ENCODE data around the gene ULK3. TPM values are rescaled to one million over a fixed set of nuclear protein-coding genes. Genes with fewer than 3 reads are reported as not detected.

Gene ULK3
- polyA plus RNA-seq, 4 donors, result 29.3 to 35.1 (median 30.0) TPM

DNA sequence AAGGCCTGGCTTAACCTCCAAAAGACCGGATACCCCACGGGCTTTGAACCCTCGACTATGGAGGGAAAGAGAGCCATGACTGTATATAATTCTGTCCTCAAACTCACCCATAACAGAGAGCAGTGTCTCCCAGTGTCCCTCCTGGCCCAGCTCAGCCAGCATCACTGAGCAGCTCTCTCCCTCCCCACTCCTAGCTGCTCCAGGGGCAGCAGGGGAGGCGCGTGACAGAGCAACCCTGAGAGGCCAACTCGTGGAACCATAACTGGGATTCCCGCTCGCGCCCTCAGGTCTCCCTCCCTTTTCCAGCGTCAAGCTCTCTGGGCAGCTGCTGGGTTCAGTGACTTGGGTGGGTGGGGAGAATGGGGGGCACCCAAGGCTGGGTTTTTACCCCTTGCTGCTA, 17.1 kb downstream of the ULK3 start:
- no peak for DNase-seq (ENCODE audit: low read depth in 4 of 4, low spot score in 3 of 4)

DNA sequence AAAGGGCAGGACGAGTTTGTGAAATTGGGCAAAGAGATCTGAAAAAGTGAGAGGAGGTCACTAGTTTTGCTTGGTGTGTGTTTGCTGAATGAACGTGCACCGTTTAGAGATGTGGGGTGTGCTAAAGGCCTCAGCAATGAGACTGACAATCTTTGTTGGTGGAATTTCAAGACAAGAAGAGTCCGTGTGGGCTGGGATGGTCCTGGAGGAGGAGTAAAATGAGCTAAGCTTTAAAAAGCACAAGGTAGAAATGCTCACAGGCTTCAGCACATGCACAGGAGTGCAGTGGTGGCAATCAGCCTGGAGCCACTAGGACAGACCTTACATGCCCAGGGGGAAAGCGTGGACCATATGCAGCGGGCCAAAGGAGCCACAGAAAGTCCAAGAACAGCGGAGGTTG, 18.0 kb downstream of the ULK3 start:
- DNase-seq (ENCODE audit: low read depth in 4 of 4, low spot score in 3 of 4), result no peak

DNA sequence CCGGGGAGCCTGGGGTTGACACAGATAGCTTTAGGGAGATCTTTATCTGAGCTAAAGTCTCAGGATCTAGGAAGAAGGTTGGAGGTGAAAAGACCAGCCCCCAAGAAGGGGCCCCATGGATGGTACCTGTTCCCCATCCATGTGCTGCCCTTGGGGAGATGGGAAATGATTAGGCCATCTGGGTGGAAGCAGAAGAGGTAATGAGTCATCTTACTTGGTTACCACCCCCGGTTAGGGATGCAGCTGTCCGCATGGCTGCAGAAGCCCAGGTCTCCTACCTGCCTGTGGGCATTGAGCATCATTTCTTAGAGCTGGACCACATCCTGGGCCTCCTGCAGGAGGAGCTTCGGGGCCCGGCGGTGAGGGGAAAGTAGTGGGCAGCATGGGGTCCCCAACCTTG, 19.6 kb downstream of the ULK3 start:
- DNase-seq (ENCODE audit: low read depth in 4 of 4, low spot score in 3 of 4), result no peak

DNA sequence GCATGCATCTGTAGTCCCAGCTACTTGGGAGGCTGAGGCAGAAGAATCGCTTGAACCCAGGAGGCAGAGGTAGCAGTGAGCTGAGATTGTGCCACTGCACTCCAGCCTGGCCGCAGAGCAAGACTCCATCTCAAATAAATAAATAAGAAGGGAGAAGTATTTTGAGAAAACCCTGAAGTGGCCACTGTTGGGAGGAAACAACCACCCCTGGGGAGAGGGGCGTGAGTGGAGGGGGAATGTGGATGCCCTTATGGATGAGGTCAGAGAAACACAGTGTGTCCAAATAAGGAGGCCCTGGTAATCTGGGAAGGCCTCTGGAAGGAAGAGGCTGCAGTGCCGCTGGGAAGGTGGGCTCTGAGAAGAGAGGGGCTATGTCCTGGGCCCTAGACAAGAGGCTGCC, 20.7 kb downstream of the ULK3 start:
- DNase-seq (ENCODE audit: low read depth in 4 of 4, low spot score in 3 of 4), result no peak

DNA sequence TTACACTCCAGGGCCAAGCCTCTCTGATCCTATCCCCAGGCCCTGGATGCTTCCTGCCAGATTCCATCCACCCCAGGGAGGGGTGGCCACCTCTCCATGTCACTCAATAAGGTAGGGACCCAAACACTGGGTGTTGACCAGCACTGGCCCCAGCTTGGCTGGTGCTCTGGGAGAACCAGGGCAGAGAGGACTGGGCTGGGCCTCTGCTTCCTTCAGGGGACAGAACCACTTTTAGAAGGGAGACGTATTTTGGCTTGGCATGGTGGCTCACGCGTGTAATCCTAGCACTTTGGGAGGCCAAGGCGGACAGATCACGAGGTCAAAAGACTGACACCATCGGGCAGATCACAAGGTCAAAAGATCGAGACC, 21.2 kb downstream of the ULK3 start:
- no peak for DNase-seq (ENCODE audit: low read depth in 4 of 4, low spot score in 3 of 4)

DNA sequence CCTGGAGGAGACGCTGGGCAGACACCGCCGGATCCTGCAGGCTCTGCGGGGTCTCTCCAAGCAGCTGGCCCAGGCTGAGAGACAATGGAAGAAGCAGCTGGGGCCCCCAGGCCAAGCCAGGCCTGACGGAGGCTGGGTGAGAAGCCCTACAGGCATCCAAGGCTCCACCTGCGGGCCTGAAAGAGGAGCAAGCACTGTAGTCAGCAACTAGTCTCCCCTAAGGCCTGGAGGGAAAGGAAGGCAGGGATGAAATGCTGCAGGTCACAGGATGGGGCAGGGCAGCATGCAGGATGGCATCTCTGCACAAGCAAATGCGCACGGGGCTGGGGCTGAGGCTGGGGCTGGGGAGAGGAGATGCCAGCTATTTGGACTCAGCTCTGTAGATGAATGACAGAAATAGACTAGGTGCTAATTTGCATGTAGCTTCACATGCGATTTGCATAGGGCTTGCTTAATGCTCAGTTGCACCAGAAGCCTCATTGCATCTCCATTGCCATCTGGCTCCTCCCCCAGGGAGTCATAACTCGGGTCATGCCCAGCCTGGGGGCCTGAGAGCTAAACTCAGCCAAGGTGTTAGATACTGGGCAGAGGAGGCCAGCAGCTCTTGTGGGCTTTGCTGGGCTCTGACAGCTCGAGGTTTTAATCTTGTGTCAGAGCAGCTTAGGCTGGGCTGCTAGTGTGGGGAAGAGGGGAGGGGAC, 21.7 kb downstream of the ULK3 start:
- no peak for DNase-seq (ENCODE audit: low read depth in 4 of 4, low spot score in 3 of 4)

DNA sequence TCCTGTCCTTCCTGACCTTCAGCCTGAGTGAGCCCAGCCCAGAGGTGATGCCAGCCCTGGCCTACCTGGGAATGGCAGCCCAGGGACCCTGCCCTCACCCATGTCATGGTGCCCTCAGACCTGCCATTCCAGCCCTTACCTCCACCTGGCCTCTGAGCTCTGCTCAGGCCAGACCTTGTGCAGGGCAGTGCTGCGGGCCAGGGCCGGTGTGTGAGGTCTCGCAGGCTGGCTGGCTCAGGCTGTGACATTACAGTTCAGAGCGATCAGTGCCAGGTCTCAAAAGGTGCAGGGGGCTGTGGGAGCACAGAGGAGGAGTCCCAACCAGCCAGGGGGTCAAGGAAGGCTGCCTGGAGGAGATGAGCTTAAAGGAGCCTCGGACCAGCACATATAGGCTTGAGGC, 22.9 kb downstream of the ULK3 start:
- DNase-seq (ENCODE audit: low read depth in 4 of 4, low spot score in 3 of 4), result no peak

DNA sequence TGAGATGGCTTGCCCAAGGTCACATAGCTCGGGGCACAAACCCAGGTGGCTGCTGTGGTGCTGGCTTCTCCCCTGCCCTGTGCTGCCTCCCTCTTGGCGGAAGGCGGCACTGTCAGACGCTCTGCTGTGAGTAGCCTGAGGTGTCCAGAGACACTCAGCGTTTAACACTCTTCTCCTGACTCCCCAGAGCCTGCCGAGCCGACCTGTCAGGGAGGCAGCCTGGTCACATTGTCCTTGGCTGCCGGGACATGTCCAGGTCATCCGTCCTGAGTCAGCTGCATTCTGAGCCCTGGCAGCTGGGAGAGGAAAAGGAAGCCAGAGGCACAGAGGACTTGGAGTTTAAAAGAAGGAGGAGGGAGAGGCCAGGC, 25.6 kb downstream of the ULK3 start:
- DNase-seq (ENCODE audit: low read depth in 4 of 4, low spot score in 3 of 4), result no peak

DNA sequence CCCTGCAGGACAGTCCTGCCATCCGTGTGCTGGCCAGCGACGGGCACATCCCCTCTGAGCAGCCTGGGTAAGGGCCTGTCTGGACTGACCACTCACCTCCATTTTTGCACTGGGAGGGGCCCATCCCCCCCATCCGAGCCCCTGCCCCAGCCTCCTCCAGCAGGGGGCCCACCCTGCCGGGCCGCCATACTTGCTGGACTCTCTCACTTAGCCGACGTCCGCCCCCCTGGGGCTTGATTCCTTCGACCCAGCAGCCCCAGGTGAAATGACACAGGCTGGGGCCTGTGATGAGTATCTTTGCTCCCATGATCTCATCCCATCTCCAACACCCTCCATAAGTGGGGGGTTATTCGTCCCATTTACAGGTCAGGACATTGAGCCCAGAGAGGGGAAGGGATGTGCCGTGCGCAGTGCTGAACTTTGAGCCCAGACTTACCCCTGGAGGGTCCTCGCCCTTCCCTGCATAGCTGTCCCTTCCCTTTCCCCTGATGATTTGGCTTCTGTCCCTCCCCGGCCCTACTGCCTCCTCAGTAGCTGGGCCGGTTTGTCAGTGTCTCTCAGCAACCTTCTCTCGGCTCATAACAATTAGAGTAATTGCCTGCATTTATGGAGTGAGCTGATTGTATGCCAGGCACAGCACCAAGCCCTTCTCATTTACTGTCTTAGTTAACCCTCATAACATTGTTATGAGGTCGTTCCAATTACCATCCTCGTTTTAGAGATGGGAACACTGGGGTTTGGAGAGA, 26.2 kb downstream of the ULK3 start:
- no peak for DNase-seq (ENCODE audit: low read depth in 4 of 4, low spot score in 3 of 4)

DNA sequence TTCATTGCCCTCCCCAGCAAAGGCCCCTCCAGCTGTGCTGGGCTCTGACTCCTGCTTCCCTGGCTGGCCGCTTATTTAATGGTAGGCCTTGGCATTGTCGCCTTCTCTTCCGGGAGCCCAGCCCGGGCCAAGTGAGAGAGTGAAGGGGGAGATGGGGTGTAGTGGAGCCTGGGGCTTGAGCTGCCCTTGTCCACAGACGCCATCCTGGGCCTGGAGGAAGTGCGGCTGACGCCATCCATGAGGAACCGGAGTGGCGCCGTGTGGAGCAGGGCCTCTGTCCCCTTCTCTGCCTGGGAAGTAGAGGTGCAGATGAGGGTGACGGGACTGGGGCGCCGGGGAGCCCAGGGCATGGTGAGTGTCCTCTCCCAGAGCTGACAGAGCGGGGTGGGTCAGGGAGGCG, 27.0 kb downstream of the ULK3 start:
- no peak for DNase-seq (ENCODE audit: low read depth in 4 of 4, low spot score in 3 of 4)

DNA sequence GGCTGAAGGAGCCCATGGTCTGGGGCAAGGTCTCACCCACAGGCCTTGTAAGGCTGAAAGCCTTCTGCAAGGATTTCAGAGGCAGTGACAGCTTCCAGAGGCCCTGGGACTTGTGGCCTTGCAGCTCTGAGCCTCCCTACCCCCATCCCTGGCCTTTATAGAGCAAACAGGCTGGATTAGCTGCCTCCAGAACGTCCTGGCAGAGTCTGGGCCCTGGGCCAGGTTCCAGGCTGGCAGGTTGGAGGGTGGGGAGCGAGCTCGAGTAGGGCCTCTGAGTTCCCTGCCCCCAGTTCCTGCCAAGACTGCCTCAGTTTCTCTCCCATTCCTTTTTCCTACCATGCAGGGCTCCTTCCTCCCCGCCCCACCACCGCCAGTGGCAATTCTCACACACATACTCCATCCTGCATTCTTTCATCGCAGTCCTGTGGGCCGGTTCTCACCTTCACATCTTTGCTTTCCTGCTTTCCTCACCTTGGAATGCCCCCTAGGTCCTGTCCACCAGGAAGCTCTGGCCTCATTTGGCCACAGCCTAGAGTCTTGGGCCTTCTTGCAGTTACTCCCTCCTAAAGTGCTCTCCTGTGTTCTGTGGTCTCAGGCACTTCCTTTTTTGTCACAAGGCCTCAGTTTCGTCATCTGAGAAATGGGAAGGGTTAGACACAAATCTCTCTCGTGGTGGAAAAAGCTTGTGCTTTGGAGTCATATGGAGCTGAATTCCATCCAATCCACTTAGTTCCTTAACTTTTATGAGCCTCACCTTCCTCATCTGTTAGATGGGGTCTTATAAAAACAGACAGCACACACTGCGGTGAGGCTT, 27.6 kb downstream of the ULK3 start:
- no peak for DNase-seq (ENCODE audit: low read depth in 4 of 4, low spot score in 3 of 4)

DNA sequence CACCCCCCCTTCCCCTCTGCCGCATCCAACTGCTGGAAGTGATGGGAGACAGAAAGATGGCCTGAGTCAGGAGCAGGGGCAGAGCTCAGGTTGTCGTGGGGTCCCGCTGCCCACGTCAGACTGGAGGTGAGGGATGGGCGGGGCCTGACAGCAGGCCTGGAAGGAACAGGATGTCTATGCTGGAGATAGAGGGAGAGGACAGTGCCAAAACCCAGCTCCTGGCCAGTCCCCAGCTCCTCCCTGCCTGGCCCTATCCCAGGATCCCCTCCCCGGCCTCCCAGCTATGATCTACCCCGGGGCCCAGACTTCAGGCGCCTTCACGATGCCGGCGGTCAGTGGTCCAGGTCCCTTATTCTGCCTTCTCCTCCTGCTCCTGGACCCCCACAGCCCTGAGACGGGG, 30.4 kb downstream of the ULK3 start, which contains the start of gene LMAN1L:
TSS of gene LMAN1L (plus strand) at position 303 of the 400 bp plus-strand sequence. CDS start at position 323, 20 bp downstream.
- DNase-seq (ENCODE audit: low read depth in 4 of 4, low spot score in 3 of 4), result no peak

DNA sequence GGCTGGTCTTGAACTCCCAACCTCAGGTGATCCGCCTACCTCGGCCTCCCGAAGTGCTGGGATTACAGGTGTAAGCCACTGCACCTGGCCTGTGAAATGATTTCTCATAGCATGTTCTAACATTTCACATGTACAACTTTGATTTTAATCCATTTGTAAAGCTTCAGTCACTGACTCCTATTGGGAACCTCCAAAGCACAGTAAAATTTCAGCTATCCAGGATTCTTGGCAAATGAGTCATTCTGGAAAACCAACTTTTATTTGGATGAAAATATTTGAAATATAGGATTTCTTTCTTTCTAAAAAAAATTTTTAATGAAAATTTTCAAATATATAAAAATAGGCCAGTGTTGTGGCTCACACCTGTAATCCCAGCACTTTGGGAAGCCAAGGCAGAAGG, 33.0 kb downstream of the ULK3 start:
- no peak for DNase-seq (ENCODE audit: low read depth in 4 of 4, low spot score in 3 of 4)

DNA sequence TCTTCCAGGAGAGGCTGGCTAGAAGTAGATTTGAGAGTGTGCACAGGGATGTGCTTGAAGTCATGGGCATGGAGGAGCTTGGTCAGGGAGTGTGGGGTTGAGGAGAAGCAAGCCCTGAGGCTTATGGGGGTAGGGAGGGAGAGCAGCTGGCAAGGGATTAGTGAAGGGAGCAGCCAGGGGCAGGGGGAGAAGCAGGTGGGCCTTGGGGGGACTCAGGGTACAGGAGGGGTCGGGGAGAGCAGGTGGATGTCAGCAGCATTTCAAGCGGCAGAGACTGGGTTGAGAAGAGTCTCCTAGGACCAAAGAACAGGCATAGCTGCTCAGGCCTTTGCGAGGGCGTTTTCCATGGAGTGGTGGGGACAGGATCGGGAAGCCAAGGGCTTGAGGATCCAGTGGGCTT, 33.7 kb downstream of the ULK3 start:
- DNase-seq (ENCODE audit: low read depth in 4 of 4, low spot score in 3 of 4), result no peak

DNA sequence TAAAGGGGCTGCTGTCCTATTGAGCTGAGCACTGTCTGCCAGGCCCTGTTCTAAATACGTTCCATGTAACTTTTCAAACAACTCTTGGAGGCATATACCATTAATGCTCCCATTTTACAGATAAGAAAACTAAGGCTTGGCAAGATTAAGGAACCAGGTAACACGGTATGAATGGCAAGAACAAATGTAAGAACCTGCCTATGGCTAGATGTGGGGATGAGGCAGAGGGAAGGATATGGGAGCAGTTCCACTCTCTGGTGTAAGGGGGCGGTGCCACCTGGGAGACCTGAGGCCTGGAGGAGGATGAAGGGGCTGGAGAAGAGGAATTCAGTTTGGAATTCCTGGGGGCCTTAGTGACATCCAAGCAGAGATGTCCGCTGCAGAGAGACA, 34.1 kb downstream of the ULK3 start:
- no peak for DNase-seq (ENCODE audit: low read depth in 4 of 4, low spot score in 3 of 4)

DNA sequence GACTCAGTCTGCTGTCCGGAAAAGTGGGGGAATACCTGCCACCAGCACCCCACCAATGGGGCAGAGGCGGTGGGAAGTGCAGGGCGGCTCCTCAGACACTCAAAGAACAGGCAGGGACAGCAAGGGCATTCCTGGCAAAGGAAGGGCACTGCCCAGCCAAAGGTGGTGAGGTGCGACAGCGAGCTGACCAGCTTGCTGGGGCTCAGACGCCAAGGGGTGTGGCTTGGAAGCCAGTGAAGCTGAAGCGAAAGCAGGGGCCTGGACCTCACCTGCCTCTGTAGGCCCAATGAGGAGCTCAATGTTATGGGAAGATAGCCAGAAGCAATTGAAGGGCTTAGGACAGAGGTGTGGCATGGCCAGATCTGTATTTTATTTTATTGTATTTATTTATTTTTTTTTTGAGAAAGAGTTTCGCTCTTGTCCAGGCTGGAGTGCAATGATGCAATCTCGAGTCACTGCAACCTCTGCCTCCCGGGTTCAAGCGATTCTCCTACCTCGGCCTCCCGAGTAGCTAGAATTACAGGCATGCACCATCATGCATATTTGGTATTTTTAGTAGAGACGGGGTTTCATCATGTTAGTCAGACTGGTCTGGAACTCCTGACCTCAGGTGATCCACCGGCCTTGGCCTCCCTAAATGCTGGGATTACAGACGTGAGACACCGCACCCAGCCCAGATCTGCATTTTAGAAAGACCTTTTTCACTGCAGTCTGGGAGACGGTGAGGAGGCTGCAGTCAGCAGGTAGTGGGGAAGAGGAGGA, 34.7 kb downstream of the ULK3 start:
- no peak for DNase-seq (ENCODE audit: low read depth in 4 of 4, low spot score in 3 of 4)

DNA sequence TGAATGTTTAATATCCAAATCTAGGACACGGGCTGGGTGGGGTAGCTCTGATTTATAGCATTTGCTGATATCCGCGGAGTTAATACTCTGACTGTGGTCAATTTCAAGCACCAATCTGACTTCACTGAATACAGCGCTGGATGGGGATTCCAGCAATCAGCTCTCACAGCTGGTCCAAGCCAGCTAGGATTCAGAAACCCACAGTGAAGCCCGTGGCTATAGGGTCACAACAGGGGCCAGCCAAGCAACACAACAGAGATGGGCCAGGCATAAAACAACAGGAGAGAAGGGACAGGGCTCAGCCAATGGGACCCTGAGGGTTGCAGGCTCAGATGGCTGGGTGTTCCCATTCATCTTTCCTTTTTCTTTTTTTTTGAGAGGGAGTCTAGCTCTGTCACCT, 35.7 kb downstream of the ULK3 start:
- DNase-seq (ENCODE audit: low read depth in 4 of 4, low spot score in 3 of 4), result no peak

DNA sequence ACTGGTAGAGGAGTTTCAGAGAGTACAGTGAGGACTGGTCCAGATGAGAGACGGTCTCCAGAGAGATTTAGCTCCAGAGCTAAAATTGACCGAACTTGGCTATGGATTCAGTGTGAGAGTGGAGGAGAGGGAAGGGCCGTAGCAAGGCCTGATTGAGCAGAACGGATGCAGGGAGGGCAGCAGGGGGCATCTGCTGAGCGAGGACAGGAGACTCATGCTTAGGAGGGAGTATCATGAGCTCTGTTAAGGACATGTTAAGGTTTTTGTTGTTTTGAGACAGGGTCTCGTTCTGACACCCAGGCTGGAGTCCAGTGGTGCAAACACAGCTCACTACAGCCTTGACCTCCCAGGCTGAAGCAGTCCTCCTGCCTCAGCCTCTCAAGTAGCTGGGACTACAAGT, 38.0 kb downstream of the ULK3 start:
- no peak for DNase-seq (ENCODE audit: low read depth in 4 of 4, low spot score in 3 of 4)

DNA sequence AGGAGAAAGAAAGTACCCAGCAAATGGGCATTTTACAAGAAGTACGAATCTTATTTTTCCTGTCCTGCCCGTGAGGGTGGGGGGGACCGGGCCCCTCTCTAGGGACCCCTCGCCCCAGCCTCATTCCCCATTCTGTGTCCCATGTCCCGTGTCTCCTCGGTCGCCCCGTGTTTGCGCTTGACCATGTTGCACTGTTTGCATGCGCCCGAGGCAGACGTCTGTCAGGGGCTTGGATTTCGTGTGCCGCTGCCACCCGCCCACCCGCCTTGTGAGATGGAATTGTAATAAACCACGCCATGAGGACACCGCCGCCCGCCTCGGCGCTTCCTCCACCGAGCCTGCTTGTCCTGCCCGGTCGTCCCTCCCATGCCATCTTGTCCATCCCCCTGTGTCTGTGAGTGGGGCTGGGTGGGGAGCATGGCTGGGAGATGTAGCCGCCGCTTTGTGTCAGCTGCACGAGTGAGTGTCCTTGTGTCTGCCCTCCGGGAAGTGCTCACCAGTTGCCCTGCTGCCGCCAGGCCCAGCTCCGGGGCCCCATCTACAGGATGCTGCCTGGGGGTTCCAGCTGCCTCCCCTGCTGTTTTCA, 40.0 kb downstream of the ULK3 start:
- DNase-seq (ENCODE audit: low read depth in 4 of 4, low spot score in 3 of 4), result no peak

DNA sequence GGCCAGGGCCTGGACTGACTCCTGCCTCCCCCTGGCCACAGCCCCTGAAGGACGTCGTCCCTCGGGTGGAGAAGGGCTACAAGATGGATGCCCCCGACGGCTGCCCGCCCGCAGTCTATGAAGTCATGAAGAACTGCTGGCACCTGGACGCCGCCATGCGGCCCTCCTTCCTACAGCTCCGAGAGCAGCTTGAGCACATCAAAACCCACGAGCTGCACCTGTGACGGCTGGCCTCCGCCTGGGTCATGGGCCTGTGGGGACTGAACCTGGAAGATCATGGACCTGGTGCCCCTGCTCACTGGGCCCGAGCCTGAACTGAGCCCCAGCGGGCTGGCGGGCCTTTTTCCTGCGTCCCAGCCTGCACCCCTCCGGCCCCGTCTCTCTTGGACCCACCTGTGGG, 40.7 kb downstream of the ULK3 start:
- DNase-seq (ENCODE audit: low read depth in 4 of 4, low spot score in 3 of 4), result no peak

Data from left renal pelvis (tissue), 4 donors.